CD4-positive, alpha-beta T cell treated with Interferon gamma for 1 hour (primary cell): ENCODE data around the gene CCDC141.
"Not testable (repeated sequence)": the region's sequence is repeated elsewhere in the genome, so short reads cannot be mapped to it uniquely, and the experiment has no call there.

Experiments
- DNase-seq: peaks from one replicate; pipeline ENCODE4 v3.0.0-alpha.2; 2020

The CCDC141 gene

DNA sequence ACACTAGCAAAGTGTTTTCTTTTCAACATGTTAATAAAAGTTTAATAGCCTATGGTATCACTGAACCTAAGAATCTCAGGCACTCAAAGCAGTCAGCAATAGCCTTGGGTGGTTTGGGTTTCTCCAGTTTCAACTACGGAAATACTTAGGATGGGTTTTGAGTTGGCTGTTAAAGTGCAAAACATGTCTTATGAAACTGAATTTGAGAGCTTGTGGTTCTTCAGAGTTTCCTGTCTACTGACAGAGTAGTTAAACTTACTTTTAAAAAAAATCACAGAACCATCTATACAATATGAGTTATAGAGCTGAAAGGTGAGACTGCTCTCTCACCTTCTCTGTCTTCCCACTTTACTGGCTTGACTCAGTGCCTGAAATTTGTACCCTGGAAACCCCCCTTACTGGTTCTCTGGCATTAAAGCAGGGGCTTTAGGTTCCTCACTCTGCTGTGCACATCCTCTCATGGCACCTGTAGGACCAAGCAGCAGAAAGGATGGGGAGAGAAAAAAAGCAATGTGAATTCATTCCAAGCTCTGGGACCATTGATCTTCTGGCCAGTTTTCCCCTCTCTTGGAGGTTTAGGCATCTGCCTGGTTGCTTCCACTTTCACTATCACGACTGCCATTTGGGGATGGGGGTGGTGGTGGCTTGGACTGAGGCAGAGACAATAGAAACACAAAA, 18.1 kb downstream of the CCDC141 start:
- DNase-seq, result no peak

DNA sequence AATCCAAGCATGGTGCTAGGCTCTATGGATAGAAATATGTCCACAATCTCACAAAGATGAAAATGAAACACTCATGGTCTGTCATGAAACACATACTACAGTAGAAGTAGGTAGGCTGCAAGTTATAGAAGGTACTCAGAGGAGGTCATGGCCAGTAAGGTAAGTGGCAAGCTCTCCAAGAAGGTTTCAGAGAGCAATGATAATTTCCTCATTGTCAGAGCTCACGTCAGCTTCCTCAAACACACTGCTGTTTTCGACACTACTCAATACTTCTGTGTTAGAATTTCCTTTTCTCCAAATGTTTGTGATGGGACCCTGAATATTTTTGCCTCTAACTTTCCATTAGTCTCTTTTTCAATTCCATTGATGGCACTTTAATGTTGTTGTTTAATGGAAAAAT, 25.5 kb downstream of the CCDC141 start:
- DNase-seq, result no peak

DNA sequence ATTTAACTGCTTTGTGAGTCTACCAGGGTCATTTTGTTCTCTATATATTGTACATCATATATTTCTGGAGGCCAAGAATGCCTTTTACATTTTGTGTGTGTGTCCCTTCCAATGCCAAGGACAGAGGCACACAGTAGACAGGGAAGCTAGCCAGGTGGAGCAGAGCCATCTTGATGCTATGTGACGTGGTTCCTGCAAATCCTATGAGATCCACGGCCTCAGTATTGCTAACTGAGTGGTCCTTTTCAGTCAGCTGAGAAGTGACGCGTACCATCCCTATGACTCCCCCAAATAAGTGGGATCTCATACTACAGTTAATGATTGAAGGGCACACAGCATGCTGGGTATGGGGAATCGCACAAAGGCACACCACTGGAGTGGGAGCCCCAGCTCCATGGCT, 27.3 kb downstream of the CCDC141 start:
- no peak for DNase-seq

DNA sequence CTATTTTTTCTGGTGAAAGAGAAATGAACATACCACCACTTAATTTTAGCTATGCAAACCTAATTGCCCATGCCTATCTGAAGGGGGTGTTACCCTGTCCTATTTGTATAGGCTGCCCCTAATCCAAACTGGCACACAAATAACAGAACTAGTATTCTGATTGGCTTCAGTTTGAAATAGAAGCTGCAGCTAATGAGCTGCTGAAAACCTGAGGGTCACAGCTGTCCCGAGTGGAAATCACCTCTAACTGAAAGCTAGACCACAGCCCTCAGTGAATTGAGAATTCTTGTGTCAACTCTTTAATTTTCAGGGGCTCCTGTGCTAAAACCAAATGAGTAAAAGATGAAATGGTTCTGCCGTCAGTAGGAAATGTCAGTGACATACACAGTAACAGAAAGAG, 28.7 kb downstream of the CCDC141 start:
- DNase-seq, result no peak

DNA sequence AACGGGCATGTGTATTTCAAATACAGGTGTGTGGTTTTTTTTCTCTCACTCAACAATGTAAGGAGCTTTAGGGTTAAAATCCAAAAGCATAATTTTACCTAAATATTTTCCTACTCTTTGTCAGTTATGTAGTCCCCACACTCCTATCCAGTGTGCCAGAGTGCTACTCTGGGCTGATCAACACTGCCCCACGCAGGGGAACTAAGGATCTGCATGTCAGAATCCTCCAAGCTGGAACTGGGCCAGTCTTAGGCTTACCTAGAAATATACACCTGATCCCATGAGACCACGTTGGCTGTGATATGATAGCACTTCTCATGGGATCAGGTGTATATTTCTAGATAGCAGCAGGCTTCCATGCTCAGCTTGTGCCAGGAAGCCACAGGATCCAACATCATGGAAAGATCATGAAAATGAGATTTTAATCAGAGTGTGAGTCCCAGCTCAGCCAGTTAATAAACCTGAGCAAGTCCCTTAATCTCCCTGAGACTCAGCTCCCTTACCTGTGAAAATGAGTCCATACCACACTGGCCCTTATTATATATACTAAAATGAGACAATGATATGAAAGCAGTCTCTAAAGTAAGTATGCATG, 29.7 kb downstream of the CCDC141 start:
- peak; percentile 17 for DNase-seq

DNA sequence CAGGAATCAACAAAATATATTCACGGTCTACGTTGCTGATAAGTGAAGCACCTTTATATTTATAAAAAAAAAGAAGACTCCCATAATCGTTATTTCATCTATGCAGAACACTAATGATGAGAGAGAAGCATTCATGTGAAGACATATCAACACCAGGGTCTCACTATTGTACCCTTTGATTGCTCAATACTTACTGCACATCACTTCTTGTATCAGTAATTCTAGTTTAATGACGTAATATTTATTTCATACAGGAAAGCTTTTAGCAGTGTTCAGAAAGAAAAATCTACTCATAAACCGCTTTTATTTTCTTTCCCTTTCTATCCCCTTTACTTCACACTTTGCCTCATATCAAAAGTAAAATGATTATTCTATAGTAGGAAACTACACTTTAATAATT, 30.7 kb downstream of the CCDC141 start:
- DNase-seq, result no peak

DNA sequence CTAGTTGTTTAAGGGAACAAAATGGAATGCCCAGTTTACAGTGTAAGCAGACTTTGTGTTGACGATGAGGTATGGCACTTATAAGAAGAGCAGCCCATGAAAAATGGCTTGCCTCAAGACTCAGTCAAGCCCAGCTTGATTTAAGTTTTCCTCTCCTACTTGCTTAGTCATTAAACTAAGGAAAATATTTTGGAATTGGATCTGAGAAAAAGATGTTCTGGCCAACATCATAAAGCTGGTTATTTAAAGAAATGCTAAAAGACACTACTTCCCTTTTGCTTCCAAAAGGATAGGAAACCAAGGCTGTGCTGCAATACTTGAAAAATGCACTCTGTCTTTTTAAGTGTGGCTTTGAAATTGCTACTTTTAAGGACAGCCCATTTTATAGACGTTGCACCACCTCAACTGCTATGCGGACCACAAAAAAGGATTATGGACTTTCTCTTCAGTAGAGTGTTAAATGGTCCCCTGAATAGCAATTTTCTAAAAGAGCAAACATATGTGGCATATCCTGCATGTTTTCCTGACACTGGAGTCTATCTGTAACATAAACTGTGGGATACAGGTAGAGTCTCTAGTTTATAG, 32.1 kb downstream of the CCDC141 start:
- no peak for DNase-seq

DNA sequence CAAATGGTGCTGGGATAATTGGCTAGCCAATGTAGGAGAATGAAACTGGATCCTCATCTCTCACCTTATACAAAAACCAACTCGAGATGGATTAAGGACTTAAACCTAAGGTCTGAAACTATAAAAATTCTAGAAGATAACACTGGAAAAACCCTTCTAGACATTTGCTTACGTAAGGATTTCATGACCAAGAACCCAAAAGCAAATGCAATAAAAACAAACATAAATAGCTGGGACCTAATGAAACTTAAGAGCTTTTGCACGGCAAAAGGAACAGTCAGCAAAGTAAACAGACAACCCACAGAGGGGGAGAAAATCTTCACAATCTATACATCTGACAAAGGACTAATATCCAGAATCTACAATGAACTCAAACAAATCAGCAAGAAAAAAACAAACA, 35.7 kb downstream of the CCDC141 start:
- DNase-seq, result not testable (repeated sequence)

DNA sequence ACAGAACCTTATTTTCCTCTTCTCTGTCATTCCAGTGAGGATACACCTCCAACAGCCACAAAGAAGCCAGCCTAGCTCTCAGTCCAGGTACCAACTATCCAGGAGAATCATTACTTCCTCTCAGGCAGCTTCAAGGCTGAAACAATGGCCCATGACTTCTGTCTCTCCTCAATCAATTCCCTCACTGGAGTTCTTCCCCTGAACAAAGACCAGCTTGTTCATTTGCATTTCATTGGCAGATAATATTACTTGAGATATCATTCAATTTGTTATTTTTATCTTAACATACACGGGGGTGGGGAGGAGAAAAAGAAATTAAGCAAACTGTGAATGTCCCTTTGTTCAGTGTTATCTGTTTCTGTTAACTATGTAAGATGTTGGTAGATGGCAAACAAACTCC, 44.0 kb downstream of the CCDC141 start:
- DNase-seq, result no peak

DNA sequence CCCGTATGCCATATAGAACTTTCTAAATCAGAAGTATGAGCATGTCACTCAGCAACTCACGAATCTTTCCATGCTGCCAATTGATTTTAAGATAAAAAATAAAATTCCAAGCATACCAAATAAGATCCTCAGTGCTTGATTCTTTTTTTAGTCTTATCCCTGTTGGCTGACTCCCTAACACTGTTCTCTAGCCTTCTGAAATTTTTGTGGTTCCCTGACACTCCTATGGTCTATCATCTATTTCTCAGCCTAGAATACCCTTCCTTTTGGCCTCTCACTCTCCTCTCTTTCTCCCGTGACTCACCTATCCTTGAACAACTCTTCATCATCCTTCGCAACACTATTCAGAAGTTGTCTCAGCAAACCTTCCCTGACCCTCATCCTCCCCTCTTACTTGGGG, 50.5 kb downstream of the CCDC141 start:
- no peak for DNase-seq

DNA sequence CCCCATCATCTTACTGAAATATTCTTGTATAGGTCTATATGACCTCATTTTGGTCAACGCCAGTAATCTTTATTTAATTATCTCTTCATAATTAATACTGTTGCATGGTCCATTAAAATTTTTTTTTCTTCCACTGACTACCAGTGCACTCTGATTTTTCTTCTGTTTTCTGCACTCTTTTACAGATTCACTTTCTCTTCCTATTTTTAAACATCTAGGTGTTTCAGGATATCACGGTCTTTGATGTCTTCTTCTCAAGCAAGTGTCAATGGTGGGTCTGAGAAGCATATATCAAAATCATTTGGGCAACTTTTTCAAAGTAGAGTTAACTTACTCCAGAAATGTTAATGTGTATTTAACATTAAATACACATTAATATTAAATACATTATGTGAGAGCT, 51.4 kb downstream of the CCDC141 start:
- no peak for DNase-seq

DNA sequence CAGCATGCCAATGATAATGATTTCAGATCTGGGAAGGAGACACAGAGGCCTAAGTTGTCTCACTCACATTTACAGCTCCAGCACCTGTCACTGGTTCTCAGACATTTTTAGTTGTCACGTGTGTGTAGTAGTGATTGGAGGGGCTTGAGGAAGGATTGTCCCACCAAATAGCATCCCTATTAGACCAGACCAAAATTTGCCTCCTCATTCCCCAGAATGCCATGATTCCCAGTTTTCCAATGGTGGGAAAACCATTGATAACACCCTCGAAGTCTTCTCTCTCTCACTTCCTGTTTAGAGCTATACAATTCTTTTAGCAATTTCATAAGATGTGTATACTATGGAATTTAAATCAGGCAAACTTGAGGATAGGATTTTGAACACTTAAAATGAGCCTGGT, 52.5 kb downstream of the CCDC141 start:
- no peak for DNase-seq

DNA sequence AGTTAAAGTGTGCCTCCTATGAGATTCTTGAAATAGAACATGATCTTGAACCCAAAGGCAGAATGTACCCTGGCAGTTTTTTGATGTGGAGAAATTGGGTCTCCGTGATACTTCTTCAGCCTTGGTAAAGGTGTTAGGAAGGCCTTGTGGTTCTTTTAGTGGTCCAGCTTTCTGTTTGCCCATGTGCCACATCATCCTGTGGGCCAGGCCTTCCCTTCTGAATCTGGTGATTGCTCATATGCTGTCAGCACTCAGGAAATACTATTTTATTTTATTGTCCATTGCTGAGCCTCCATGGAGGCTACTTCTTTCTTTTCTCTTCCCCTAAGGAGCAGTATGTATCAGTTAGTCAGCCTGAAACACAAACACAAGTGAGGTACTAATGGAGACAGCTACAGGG, 52.9 kb downstream of the CCDC141 start:
- no peak for DNase-seq

DNA sequence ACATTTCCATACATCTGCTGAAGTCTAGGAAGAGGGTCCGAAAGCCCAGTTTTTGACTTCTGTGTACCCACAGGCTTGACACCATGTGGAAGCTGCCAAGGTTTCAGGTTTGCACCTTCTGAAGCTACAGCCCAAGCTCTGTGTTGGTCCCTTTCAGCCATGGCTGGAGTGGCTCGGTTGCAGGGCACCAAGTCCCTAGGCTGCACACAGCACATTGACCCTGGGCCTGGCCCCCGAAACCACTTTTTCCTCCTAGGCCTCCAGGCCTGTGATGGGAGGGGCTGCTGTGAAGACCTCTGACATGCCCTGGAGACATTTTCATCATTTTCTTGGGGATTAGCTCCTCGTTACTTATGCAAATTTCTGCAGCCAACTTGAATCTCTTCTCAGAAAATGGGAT, 55.7 kb downstream of the CCDC141 start:
- no peak for DNase-seq

DNA sequence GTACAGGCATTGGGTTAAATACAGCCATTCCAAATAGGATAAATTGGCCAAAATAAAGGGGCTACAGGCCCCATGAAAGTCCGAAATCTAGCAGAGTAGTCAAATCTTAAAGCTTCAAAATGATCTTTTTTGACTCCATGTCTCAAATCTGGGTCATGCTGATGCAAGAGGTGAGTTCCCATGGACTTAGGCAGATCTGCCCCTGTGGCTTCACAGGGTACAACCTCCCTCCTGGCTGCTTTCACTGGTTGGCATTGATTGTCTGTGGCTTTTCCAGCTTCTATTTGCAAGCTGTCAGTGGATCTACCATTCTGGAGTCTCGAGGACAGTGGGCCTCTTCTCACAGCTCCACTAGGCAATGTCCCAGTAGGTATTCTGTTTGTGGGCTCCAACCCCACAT, 56.1 kb downstream of the CCDC141 start:
- DNase-seq, result no peak

DNA sequence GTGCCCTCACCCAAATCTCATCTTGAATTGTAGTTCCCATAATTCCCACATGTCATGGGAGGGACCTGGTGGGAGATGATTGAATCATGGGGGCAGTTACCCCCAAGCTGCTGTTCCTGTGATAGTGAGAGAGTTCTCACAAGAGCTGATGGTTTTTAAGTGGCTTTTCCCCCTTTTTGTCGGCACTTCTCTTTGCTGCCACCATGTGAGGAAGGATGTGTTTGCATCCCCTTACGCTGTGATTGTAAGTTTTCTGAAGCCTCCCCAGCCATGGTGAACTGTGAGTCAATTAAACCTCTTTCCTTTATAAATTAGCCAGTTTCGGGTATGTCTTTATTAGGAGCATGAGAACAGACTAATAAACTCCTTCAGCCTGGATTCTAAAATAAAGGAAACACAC, 57.2 kb downstream of the CCDC141 start:
- DNase-seq, result not testable (repeated sequence)

DNA sequence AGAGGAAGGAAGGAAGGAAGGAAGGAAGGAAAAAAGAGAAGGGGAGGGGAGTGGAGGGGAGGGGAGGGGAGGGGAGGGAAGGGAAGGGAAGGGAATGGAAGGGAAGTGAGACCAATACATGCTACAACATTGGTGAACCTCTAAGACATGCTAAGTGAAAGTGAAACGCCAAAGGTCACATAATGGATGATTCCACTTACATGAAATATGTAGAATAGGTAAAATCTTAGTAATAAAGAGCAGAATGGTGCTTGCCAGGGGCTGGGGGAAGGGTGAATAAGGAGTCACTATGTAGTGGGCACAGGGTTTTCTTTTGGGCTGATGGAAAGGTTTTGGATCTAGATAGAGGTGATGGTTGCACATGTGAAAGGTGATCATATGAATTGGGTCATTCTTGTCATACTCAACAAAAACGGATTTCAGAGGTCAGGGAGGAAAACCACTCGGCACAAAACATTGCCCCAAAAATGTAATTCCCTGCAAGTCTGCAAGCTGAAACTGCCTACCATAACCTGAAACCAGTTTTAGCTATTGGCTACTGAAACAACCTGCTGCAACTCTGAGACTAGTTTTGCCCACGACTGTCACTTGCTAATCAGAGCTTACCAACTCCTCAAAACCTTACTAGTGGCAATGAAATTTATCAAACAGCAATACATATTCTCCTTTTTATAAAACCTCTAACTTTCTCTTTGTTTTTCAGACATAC, 59.2 kb downstream of the CCDC141 start:
- no peak for DNase-seq

DNA sequence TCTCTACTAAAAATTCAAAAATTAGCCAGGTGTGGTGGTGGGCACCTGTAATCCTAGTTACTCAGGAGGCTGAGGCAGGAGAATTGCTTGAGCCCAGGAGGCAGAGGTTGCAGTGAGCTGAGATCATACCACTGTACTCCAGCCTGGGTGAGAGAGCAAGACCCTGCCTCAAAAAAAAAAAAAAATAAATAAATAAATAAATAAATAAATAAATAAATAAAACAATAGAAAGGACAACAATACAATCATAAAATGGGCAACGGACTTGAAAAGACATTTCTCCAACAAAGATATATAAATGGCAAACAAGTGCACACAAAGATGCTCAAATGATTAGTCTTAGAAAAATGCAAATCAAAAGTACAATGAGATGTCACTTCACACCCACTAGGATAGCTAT, 60.5 kb downstream of the CCDC141 start:
- DNase-seq, result not testable (repeated sequence)

DNA sequence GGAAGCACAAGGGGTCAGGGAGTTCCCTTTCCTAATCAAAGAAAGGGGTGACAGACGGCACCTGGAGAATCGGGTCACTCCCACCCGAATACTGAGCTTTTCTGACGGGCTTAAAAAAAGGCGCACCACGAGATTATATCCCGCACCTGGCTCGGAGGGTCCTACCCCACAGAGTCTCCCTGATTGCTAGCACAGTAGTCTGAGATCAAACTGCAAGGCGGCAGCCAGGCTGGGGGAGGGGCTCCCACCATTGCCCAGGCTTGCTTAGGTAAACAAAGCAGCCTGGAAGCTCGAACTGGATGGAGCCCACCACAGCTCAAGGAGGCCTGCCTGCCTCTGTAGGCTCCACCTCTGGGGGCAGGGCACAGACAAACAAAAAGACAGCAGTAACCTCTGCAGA, 67.3 kb downstream of the CCDC141 start:
- not testable (repeated sequence) for DNase-seq

DNA sequence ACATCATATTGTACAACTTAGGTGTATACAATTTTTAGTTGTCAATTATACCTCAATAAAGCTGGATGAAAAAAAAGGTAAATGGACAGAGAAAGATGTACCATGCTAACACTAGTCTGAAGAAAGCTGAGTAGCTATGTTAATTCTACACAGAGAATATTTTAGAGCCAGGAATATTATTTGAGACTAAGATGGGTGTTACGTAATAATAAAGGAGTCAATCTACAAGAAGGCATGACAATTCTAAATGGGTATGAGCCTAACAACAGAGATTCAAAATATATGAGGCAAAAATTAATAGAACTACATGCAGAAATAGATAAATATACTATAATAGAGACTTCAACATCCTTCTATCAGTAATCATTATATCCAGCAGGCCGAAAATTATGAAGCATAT, 69.1 kb downstream of the CCDC141 start:
- DNase-seq, result no peak

DNA sequence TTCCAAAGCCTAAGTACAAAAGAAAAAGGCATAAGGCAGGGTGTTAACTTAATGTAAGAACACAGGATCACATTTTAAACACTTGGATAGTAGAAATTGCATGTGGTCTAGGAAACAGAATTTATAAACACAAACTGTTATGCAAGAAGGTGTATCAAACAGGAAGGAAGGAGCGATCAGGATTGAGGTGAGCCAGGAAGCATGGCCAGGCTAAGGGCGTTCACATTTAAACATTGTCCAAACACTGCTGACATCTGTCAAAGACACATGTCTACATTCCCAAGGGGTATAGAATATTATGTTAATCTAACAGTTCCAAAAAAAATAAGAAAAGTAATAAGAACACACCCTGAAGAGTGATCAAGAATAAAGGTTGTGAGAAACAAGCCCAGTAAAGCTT, 71.3 kb downstream of the CCDC141 start:
- no peak for DNase-seq

DNA sequence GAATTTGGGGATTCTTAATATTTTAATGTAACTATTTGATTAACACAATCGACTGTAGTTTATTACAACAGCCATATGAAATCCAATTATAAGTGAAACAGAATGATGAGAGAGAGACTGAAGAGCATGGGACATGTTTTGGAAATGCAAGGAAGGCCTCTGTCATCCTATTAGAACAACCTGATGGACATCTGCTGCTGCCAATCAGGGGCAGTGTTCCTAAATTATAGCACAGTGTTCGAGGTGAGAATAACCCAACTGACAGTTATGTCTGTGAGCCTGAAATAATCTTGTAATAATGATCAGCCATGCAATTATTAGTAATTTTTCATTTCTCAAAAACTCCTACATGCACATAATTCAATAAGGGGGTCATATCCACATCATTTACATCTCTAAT, 73.6 kb downstream of the CCDC141 start:
- no peak for DNase-seq

DNA sequence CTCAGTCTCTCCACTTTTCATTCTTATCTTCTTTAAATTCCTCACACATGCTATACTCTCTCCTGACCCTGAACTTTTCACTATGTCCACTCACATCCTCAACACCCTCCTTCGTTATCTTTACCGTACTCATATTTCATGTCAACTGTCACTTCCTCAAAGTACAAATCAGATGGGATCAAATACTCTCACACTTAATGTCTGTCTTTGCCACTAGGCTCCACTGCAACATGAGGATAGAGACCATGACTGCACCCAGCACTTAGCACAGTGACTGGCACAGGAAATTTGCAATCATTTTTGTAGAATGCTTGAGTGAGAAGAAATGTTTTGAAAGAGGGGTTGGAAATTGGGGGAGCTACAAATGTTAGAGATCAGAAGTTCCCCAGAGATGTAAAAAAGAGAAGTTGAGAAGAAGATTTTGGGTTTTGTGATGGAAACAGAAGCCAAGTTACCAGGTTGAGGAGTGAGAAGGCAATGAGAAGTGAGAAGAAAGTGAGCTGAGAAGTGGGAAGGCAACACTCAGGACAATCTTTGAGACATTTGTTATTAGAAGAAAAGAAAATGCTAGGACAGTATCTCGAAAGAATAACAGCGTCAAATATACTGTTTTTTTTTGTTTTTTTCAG, 87.0 kb downstream of the CCDC141 start:
- DNase-seq, result no peak

DNA sequence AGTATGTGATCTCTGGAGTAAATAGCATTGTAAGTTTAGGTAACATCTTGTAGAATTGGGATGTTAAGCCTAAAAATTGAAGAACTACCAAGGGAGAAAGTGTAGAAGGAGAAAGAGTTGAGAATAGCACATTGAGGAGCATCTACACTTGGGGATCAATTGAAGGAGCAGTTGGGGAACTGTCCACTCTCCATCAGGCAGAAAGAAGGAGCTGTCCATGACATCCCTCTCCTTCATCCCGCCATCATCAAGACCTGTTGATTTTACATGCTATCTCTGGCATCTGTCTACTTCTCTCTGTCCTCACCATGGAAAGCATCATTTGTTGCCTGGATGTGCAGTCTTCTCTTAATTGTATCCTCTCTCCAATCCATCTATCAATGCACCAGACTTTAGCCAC, 87.8 kb downstream of the CCDC141 start:
- no peak for DNase-seq
